DMS 273 (cell line): Measurements from ENCODE around the gene UQCRC2.
A peak's percentile ranks its signal among the peaks of the same experiment; 100 is the strongest.
"Not testable (repeated sequence)": the region's sequence is repeated elsewhere in the genome, so short reads cannot be mapped to it uniquely, and the experiment has no call there.

ENCODE experiments used
- DNase-seq: peaks from one replicate; lab custom pipeline; 2025; ENCODE audit not compliant: unreplicated experiment; lab: John Stamatoyannopoulos, UW

Gene UQCRC2

DNA sequence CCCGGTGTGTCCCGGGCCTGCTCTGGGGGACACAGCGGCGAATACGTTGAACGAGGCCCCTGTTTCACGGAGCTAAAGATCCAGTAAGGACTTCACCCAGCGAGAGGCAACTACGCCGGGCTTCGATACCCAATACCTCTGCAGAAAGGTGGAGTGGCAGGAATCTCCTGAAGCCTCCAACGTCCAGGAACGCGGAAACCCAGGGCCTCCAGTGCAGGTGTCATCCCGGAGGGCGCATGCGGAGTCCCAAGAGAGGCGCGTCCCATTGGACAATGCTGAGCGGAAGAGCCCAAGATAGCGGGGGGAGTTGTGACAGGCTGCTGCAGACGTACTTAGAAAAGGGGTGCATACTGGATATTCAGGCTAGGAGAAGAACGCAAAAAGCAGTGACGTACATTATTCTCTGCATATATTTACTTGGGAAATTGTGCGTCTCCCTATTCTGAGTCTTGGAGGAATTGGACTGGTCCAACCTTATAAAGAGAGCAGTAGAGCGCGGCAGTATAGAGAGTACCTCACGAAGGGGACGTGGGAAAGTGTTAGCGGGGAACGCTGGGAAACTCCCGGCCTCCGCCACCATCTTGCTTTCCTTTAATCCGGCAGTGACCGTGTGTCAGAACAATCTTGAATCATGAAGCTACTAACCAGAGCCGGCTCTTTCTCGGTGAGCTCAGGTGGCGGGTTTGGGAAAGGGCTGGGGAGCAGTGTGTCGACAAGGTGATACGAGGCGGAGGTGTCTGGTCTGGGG lies at the start of gene UQCRC2:
TSS of gene UQCRC2 (plus strand) at position 569 of the 748 bp plus-strand sequence. CDS start at position 632, 63 bp downstream.
- DNase-seq, result peak; percentile 98

DNA sequence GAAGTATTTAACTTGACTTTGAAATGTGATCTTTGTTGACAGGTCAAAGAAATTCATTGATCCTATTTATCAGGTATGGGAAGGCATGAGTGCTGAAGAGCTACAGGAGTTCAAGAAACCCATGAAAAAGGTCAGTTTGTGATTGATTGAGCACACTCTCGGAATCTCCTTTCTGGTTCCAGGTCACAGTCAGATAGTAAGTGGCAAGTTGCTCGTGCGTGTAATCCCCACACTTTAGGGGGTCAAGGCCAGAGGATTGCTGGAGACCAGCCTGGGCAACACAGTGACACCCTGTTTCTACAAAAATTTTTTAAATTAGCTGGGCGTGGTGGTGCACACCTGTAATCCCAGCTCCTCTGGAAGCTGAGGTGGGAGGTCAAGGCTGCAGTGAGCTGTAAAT lies 20.5 kb upstream of the UQCRC2 start:
- not testable (repeated sequence) for DNase-seq

DNA sequence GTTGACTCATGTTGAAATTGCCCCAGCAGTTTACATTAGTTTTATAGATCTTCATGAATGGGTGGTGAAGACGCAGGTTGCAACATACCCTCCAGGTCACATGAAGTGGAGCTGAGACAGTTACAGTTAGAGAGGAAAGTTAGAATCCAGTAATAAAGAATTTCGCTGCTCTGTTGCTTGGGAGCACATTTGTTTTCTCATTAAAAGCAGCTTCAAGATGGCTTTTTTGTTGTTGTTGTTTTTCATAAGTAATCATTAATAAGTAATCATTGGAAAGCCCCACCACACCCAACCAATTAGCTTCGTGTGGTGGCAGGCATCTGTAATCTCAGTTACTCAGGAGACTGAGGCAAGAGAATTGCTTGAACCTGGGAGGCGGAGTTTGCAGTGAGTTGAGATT lies 19.8 kb upstream of the UQCRC2 start:
- DNase-seq, result not testable (repeated sequence)

DNA sequence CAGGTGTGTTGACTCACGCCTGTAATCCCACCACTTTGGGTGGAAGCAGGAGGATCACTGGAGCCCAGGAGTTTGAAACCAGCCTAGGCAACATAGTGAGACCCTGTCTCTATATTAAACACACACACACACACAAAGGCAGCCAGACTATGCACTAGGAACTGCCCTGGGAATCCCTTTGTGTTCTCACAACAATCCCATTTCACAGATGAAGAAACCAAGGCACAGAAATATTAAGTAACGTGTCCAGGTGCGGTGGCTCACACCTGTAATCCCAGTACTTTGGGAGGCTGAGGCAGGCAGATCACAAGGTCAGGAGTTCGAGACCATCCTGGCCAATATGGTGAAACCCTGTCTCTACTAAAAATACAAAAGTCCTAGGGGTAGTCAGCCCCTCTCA lies 19.4 kb upstream of the UQCRC2 start:
- DNase-seq, result not testable (repeated sequence)

DNA sequence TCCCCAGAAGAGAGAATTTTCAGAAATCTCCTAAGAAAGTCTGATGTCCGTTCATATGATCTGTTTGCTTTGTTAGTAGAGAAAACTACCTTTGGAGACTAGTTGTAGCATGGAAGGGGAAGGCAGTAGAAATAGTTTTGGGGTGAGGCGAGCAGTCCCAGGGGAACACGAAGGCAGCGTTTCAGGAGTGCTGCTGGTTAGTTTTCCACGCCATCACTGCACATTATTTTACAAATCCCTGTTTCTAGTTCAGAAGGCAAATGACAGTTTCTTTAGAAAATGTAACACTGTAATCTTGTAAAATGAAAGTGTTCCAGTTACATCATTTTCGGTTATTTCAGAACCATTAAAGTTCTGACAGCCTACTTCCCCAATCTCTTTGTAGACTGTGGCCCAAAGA lies 16.9 kb upstream of the UQCRC2 start:
- DNase-seq, result not testable (repeated sequence)

DNA sequence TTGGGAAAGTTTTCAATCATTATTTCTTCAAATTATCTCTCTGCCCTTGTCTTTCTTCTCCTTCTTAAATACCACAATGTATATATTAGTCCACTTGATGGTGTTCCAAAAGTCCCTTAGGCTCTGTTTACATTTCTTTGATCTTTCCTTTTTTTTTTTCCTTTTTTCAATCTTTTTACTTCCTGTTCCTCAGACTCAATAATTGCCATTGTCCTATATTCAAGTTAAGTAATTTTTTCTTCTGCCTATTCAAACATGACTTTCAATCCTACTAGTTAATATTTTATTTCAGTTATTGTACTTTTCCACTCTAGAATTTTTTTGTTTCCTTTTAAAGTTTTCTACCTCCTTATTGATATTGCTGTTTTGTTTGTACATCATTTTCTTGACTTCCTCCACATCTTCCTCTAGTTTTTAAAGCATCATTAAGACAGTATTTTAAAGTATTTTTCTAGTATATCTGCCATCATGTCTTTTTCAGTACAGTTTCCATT lies 15.8 kb upstream of the UQCRC2 start:
- DNase-seq, result no peak

DNA sequence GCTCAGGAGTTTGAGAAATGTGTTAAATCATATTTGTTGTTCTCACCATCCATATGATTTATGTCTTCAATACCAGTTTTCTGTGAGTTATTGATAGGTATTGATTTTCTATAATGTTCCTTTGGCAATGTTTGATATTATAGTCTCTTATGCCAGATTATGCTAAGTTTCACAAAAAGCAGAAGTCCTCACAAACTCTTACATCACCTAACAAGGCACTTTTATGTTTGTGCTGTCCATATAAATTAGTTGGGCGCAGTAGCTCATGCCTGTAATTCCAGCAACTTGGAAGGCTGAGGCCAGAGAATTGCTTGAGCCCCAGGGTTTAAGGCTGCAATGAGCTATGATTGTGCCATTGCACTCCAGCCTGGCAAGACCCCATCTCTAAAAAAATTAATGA lies 12.6 kb upstream of the UQCRC2 start:
- no peak for DNase-seq

DNA sequence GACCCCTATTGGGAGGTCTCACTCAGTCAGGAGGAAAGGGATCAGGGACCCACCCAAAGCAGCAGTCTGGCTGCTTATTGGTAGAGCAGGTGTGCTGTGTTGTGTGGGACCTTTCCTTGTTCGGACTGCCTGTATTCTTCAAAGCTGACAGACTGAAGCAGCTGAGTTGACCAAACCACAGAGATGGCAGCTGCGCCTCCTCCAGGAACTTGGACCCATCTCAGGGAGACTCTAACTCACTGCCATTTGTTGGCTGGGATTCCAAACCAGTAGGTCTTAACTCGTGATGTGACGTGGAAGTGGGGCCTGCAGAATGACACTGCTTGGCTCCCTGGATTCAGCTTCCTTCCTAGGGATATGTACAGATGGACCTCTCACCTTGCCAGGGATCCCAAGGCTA lies 9.6 kb upstream of the UQCRC2 start:
- no peak for DNase-seq

DNA sequence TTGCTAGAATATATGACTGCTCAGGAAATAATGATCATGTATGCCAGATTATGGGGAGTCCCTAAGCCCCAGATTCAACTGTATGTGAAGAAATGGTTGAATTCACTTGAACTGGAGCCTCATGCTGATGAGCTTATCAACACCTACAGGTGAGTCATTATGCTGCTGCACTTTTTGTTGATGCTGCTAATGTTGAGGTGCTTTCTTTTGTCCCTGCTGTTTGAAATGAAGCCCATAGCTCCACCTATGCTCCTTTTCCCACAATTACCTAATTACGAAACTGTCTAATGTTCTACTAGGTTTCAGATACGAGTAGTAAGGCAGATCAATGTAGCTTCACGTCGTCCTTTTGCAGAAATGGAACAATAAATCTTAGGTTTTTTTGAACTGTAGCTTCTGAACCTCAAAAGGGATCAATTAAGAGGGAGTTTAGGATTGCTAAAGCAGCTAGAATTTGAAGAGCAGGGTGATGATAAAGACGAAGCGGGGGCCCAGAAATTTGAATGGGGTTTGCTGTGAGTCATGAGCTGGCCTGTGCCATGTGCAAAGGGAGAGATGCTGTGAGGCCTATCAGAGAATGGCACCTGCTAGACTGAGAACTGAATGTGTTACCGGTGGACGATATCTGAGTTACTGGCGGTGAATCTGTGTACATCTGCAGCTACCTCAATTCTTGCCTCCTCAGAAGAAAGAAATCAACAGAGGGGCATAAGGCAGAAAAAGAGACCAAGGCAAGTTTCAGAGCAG lies 6.1 kb upstream of the UQCRC2 start:
- no peak for DNase-seq

DNA sequence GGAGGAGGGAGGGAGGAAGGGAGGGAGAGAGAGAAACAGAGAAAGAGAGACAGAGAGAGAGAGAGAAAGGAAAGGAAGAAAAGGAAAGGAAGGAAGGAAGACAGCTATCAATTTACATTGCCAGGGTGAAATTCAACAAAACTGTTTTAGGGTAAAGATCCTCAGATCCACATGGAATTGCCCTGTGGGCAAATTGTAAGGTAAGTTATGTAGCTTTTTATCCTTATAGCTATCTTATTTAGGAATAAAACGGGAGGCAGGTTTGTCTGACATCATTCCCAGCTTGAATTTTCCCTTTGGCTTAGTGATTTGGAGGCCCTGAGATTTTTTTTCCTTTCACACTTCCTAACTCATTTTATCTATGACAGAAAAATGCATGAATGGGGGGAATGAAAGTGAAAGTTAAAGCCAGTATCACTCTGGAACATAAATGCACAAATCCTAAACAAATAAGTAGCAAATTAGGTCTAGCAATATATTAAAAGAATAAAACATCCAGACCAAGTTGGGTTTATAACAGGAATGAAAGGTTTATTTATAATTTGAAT lies 3.4 kb upstream of the UQCRC2 start:
- DNase-seq, result no peak

DNA sequence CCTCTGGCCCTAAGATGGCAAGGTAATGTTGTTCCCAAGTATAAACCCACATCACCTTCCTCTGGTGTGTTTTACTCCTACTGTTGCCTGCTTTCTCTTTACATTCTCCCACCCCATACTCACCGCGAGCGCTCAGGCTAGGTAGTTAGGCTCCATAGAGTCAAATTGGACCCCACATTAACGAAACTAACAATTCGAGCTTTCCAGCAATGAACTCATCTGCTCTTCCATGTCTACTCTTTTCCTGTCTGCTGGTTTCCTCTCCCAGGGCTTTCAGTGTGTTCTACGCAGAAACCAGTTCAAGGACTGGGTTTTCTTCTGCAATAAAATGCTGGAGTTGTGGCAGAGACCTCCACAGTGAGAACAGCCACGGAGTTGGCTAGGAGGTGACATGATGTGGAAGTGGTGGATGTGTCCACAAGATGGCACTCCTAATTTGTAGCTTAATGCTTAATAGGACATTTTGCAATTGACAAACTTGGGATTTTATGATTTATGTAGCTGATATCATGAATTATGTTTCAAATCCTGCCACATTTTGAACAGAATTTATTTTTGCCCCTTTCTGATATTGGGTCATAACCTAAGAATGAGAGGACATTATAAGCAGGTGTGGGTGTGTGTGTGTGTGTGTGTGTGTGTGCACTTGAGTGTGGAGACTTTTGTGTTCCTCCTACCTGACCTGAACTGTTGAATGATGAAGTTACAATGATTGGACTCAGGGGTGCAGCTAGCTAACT lies 2.2 kb upstream of the UQCRC2 start:
- peak; percentile 38 for DNase-seq

DNA sequence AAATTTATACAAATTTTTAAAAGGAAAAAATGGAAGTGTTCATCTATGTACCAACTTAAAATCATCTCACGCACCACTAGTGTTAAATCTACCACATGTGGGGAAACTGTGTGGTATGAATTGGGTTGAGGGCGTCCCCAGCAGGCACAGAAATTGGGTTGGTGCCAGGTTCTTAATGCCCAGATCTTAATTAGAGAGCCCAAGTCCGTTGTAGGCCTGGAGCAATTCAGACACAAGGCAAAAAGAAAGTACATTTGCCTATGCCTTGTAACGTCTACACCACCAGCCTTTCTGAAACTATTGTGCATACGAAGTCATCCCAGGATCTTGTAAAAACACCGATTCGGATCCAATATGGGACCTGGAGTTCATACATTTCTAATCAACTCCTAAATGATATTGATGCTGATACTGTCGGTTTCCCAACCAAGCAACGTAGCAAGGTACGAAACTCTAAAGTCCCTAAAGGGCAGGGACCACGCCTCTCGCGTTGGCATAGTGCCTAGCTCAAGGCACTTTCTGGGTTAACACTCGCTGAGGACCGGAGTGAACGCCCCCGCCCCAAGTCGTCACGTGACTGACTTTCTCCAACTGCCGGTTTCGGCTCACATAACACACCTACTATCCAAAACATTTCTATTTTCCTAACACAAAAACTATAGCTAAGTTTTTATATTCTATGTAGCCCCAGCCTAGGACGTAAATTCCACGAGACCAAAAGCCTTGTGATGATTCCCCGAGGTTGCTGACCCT lies 945 bp upstream of the UQCRC2 start:
- peak; percentile 89 for DNase-seq

DNA sequence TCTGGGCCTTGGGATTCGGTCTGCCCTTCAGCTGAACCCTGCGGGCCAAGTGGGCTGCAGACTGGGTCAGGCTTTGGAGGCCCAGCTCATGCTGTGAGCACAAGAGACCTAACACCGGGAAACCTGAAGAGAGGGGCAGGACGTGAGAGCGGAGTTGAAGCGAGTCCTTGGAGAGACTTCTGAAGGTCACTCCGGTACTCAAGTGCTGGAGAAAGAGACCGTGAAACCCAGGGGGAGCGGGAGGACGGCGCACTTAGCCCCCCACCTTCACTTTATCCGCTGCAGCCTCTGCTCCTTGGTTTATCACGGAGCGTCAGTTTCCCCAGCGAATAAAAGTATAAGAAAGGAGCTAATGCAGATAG lies 361 bp downstream of the UQCRC2 start:
- DNase-seq, result peak; percentile 69

DNA sequence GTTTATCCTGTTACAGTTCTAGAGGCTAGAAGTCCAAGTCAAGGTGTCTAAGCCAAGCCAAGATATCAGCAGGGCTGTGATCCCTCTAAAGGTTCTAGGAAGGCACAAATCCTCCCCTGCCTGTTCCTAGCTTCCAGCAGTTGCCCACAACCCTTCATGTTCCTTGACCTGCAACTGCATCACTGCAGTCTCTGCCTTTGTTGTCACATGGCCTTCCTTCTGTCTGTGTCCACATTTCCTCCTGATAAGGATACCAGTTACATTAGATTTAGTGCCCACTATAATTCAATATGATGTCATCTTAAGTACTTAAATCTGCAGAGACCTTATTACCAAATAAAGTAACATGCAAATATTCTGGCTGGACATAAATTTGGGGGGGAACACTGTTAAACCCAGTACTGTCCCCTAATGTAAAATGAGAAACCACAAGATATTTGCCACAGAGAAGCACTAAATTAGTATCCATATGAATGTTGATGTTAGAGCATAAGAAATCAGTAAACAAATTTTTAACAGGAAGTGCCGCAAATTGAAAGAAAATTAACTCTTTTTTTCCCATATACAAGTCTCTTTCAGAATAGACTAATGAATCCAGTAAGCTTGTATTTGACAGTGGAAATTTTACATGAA lies 4.7 kb downstream of the UQCRC2 start:
- no peak for DNase-seq

DNA sequence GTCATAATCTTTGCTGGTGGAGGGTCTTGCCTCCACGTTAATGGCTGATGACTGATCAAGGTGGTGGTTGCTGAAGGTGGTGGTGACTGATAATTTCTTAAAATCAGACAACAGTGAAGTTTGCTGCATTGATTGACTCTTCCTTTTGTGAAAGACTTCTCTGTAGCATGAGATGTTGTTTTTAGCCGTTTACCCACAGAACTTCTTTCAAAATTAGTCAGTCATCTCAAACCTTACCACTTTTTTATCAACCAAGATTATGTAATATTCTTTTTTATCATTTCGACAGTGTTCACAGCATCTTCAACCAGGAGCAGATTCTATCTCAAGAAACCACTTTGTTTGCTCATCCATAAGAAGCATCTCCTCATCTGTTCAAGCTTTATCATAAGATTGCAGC lies 5.9 kb downstream of the UQCRC2 start:
- no peak for DNase-seq

DNA sequence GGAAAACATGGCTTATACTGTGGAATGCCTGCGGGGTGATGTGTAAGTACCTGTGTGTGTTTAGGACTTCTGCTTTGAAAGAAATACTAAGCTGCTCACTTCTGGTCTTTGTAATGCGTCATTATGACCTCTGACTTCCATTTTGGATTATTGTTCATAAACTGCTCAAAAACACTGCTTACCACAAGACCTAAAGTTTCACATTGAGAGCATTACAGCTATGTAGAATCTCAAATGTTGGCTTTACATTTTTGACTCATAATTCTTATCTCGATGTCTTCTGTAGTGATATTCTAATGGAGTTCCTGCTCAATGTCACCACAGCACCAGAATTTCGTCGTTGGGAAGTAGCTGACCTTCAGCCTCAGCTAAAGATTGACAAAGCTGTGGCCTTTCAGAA lies 9.3 kb downstream of the UQCRC2 start:
- no peak for DNase-seq

DNA sequence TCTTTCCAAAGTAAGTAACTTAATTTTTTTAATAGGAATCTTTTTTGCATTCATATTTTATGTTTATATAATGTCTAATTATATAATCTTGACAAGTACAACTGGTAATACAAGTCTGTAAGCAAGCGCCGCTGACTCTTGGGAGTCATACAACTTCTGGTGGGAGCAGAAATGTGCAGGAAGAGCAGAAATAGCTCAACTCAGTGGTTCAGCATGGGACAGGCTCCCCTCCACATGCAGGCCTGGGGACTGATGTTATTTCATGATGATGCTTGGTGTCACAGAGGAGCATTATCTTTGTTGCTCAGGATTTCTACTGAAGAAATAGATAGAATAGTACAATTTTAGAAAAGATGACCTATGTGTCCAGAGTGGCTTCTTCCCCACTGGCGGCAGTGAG lies 10.7 kb downstream of the UQCRC2 start:
- DNase-seq, result no peak

DNA sequence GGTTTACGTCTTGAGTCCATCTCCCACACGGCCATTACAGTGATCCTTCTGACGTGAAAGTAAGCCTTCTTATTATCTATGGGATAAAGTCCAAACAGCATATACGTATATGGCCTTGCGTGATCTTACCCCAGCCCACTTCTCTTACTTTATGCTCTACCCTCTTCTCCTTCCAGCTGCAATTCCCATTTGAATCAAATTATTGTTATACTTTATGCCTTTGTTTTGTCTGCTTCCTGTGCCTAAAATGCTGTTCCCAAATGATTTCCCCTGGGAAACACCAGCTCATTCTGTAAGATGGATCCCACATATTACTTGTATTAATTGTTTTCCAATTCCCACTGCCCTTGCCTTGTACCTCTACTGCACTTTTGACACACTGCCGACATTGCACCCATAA lies 11.2 kb downstream of the UQCRC2 start:
- no peak for DNase-seq

DNA sequence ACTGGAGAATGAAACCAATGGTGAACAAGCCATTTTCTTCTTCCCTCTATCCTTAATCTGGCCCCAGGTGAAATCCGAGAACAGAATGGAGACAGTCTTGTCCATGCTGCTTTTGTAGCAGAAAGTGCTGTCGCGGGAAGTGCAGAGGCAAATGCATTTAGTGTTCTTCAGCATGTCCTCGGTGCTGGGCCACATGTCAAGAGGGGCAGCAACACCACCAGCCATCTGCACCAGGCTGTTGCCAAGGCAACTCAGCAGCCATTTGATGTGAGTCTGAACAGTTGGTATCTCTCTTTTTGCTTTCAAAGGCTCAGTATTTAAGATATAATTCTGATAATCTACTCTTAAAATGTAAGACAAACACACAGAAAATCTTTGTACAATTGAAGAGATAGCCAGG lies 18.7 kb downstream of the UQCRC2 start:
- DNase-seq, result no peak

DNA sequence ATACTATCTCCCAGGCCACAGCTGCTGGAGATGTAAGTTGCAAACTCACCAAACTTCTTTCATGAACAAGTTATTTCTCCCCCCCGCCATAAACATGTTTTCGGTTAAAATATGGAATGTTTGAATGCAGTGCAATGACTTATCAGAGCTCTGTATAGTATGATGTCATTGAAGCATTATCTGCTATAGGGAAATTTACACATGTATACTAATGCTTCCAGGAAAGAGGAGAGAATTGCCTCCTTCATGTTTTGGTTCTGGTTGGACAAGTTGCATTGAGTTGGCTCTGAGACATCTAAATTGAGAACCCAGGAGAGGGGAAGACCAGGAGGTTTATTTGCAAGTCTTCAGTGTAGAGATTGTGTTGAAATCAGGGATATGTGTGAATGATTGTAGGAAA lies 20.8 kb downstream of the UQCRC2 start:
- DNase-seq, result no peak
